Measurements from ENCODE around the gene NPDC1. TPM values are rescaled to one million over a fixed set of nuclear protein-coding genes. Genes with fewer than 3 reads are reported as not detected.
A peak's percentile ranks its signal among the peaks of the same experiment; 100 is the strongest.

Gene NPDC1
- polyA plus RNA-seq, 1 donor = 42.7 TPM

DNA sequence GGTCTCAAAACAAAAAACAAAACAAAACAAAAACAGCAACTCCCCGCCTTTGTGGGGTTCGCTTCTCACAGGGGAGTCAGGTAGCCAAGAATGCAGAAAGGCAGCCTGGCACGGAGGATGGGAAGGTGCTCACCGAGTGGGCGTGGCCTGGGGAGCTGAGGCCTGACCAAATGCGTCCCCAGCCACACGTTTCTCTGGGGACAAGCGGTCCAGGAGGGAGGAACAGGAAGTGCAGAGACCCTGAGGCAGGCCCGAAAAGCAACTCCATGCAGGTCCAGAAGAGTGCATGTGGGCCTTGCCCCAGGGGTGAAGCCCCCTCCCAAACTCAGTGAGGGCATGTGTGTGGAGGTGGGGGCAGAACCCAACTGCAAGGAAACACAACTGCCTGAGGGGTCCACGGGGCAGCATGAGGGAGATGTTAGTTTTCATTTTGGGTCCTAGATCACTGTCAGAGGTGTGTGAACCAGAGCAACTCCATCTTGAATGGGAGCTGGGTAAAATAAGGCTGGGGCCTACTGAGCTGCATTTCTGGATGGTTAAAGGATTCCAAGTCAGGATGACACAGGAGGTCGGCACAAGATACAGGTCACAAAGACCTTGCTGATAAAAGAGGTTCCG lies 28.8 kb upstream of the NPDC1 start:
- no CpG with 5 or more reads among the region's 12 CpGs for WGBS (ENCODE audit: insufficient coverage, low lambda C conversion rate)
- Histone ChIP-seq H3K4me3 (ENCODE audit: low read length) (no peak overlapping the region), H3K27ac (ENCODE audit: low read length) (no peak overlapping the region), H3K4me1 (ENCODE audit: control insufficient read depth, insufficient read depth, low read length) (peaks cover 43% of the 10 kb centered on the region), H3K9me3 (ENCODE audit: control insufficient read depth, low read depth, low read length) (peaks cover 6% of the 10 kb centered on the region), H3K36me3 (ENCODE audit: control insufficient read depth, insufficient read depth, low read length) (peaks cover 7% of the 10 kb centered on the region), H3K27me3 (ENCODE audit: control insufficient read depth, insufficient read depth, low read length) (peaks cover 23% of the 10 kb centered on the region)
- no peak for DNase-seq

DNA sequence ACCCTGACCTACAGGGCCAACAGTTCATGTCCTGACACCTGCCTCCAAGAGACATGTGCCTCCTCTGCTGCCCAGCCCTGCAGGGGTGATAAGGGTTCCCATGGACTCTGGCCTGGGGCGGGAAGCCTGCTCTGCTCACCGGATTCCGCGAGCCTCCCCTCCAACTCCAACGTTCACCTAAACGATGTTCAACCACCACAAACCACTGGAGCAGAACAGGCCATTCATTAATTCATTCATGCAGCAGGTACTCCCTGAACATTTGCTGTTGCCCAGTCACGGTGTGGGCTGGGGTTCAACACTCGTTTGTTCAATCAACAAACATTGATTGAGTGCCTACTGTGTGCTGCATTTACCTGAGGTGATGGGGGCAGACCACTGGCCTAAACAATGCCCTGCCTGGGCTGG lies 28.0 kb upstream of the NPDC1 start:
- peaks cover 44% of the 10 kb centered on the region for H3K4me1 ChIP-seq (ENCODE audit: control insufficient read depth, insufficient read depth, low read length)
- H3K36me3 ChIP-seq (ENCODE audit: control insufficient read depth, insufficient read depth, low read length) = no peaks in the 10 kb centered on the region
- DNase-seq = peak; percentile 86 to 92
- peaks cover 6% of the 10 kb centered on the region for H3K9me3 ChIP-seq (ENCODE audit: control insufficient read depth, low read depth, low read length)
- peaks cover 20% of the 10 kb centered on the region for H3K27me3 ChIP-seq (ENCODE audit: control insufficient read depth, insufficient read depth, low read length)
- no peak overlapping the region for H3K4me3 ChIP-seq (ENCODE audit: low read length)
- no peak overlapping the region for H3K27ac ChIP-seq (ENCODE audit: low read length)
- WGBS (ENCODE audit: insufficient coverage, low lambda C conversion rate) = no CpG with 5 or more reads among the region's 8 CpGs

DNA sequence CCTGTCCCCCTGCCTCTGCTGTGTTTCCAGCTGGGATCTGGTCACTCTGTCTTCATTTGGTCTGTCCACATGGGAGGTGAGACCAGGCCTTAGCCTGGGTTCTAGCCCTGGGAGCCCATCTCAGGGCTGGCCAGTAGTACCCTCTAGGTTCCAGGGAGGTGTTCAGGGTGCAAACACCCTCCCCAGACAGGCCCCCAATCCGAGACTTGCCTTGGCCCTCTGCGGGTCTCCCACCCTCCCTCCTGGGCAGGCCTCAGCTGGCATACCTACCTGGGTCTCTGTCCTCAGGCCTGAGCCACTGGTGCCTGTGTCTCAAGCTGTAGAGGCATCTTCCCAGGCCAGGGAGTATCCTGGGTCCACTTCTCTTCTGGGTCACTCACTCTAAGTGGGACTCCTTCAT lies 25.3 kb upstream of the NPDC1 start:
- no peak overlapping the region for H3K4me3 ChIP-seq (ENCODE audit: low read length)
- H3K27me3 ChIP-seq (ENCODE audit: control insufficient read depth, insufficient read depth, low read length) = peaks cover 4% of the 10 kb centered on the region
- WGBS (ENCODE audit: insufficient coverage, low lambda C conversion rate) = no CpG with 5 or more reads among the region's 2 CpGs
- peaks cover 43% of the 10 kb centered on the region for H3K4me1 ChIP-seq (ENCODE audit: control insufficient read depth, insufficient read depth, low read length)
- no peak overlapping the region for H3K27ac ChIP-seq (ENCODE audit: low read length)
- H3K36me3 ChIP-seq (ENCODE audit: control insufficient read depth, insufficient read depth, low read length) = no peaks in the 10 kb centered on the region
- peaks cover 3% of the 10 kb centered on the region for H3K9me3 ChIP-seq (ENCODE audit: control insufficient read depth, low read depth, low read length)
- no peak for DNase-seq

DNA sequence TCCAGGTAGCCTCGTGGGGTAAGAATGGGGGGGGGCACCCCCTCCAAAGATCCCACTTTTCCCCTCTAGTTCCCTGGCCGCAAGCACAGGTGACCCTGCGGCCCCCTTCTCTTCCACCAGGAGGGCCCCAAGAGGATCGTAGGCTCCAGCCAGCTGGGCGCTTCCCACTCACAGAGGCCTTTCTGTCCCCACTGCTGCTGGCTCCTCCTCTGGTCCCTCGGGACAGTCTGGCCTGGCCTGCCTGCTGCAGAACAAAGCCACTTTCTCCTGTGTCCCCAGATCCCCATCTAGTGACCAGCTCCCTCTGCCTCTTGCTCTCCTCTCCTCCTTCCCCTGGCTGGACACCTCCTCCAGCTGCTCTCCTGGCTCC lies 24.9 kb upstream of the NPDC1 start:
- Histone ChIP-seq H3K4me3 (ENCODE audit: low read length) (peak overlapping the region; percentile 32), H3K4me1 (ENCODE audit: control insufficient read depth, insufficient read depth, low read length) (peaks cover 43% of the 10 kb centered on the region), H3K36me3 (ENCODE audit: control insufficient read depth, insufficient read depth, low read length) (no peaks in the 10 kb centered on the region), H3K27me3 (ENCODE audit: control insufficient read depth, insufficient read depth, low read length) (peaks cover 4% of the 10 kb centered on the region), H3K27ac (ENCODE audit: low read length) (peak overlapping the region; percentile 60), H3K9me3 (ENCODE audit: control insufficient read depth, low read depth, low read length) (peaks cover 3% of the 10 kb centered on the region)
- no CpG with 5 or more reads among the region's 6 CpGs for WGBS (ENCODE audit: insufficient coverage, low lambda C conversion rate)
- no peak for DNase-seq

DNA sequence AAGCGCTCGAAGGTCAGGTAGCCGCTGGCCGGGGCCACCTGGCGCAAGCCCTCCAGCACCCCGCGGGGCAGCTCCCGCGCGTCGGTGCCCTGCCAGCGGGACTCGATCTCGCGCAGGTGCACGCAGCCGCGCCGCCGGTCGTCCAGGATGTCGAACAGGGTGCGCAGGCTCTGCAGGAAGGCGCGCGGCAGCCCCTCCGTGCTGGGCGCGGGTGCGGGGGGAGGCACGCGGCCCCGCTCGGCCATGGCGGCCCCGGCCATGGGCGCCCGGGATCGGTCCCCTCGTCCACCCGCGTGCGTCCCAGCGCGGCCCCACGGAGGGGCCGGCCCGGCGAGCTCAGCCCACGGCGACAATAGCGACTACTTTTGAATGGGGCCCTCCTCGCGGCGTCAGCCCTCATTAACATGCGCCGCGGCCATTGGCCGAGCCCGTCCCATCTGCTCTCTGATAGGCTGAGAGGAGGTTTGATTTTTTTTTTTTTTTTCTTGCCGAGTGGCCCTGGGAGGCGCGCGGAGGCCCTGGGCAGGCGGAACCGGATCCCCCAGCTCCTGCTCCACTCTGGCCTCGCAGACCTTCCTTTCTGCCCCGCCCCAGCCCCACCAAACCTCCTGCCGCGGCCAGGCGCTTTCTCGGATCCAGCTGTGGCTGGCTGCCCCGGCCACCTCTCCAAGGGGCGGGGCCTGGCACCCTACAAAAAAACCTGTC lies 24.4 kb upstream of the NPDC1 start, which contains the start of gene SAPCD2:
SAPCD2 (minus strand) TSS at position 357 of the 705 bp plus-strand sequence; CDS start at position 260, 97 bp downstream.
- Histone ChIP-seq H3K4me3 (ENCODE audit: low read length) (peak within 1 kb of the TSS; percentile 46), H3K27ac (ENCODE audit: low read length) (peak within 1 kb of the TSS; percentile 60), H3K27me3 (ENCODE audit: control insufficient read depth, insufficient read depth, low read length) (peaks cover 4% of the 10 kb centered on the region), H3K9me3 (ENCODE audit: control insufficient read depth, low read depth, low read length) (peaks cover 3% of the 10 kb centered on the region), H3K36me3 (ENCODE audit: control insufficient read depth, insufficient read depth, low read length) (peaks cover 2% of the 10 kb centered on the region), H3K4me1 (ENCODE audit: control insufficient read depth, insufficient read depth, low read length) (peaks cover 43% of the 10 kb centered on the region)
- no CpG with 5 or more reads among the region's 74 CpGs for WGBS (ENCODE audit: insufficient coverage, low lambda C conversion rate)
- DNase-seq = peak; percentile 87 to 94

DNA sequence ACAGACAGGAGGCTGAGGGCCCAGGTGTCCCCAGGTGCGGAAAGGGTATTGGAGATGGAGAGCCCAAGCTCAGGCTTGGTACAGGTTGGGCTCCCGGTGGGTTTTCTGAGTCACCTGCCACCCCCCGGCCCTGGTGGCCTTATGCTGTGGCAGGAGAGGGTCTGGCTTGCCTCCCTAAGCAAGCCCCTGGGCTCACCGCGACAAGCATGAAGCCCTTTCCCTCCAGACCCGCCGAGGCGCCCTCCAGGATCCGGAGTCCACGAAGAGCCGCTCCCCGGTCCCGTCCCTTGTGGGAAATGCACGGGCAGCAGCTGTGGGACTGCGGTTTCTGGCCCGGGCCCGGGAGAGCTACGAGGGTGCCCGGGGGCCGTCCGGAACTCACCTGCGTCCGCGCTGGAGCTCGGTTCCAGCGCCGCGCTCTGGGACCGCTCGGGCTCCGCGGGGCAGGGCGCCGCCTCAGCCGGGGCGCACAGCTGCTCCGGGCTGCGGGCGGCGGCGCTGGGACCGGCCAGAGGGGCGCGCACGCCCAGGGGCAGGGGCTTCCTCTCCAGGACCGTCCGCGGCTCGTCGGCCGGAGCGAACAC lies 23.6 kb upstream of the NPDC1 start:
- DNase-seq = peak in 1 of 2 donors; percentile 35
- Histone ChIP-seq H3K36me3 (ENCODE audit: control insufficient read depth, insufficient read depth, low read length) (peaks cover 2% of the 10 kb centered on the region), H3K27me3 (ENCODE audit: control insufficient read depth, insufficient read depth, low read length) (peaks cover 4% of the 10 kb centered on the region), H3K9me3 (ENCODE audit: control insufficient read depth, low read depth, low read length) (peaks cover 3% of the 10 kb centered on the region), H3K4me3 (ENCODE audit: low read length) (peak overlapping the region; percentile 46), H3K4me1 (ENCODE audit: control insufficient read depth, insufficient read depth, low read length) (peaks cover 41% of the 10 kb centered on the region), H3K27ac (ENCODE audit: low read length) (no peak overlapping the region)
- WGBS (ENCODE audit: insufficient coverage, low lambda C conversion rate) = no CpG with 5 or more reads among the region's 52 CpGs

DNA sequence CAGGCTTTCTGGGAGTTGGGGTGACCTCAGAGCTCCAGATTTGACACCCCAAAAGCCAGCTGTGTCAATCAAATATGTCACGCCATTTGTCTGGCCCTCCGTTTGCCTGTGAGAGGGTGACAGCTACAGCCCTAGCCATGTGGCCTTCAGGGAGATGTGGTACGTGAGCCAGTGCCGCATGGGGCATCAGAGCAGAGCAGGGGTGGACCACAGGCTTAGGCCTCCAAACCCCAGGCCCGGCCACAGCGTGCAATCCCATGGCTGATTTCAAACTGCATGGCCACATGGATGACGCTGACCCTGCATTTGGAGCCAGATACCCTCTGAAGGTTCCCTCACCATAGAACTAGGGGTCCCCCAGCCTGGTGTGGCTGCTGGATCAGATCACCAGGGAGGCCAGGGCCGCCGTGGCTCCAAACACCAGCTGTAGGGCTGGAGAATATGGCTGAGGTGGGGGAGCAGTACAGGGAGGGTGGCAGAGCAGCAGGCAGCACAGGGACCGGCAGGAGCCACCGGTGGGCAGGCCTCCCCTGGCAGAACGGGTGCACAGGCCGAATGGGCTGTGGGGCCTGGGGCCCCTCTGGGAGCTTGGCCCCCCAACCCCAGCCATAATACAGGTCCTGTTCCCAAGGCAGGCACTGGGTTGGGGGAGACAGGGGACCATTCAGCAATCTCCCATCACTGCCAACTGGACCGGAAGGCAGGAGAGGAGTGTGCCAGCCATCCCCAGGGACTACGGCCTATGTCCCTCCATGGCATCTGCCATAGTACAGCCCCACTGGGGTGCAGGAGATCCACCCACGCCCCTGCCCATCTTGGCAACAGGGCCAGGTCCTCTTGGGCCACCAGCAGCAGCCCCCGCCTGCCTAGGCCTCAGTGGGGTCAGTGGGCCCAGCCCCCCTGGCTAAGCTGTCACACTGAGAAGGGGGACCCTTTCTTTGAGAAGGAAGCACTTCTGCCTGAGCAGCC lies 22.8 kb upstream of the NPDC1 start:
- no CpG with 5 or more reads among the region's 17 CpGs for WGBS (ENCODE audit: insufficient coverage, low lambda C conversion rate)
- H3K36me3 ChIP-seq (ENCODE audit: control insufficient read depth, insufficient read depth, low read length) = peaks cover 2% of the 10 kb centered on the region
- peaks cover 3% of the 10 kb centered on the region for H3K9me3 ChIP-seq (ENCODE audit: control insufficient read depth, low read depth, low read length)
- peaks cover 4% of the 10 kb centered on the region for H3K27me3 ChIP-seq (ENCODE audit: control insufficient read depth, insufficient read depth, low read length)
- H3K27ac ChIP-seq (ENCODE audit: low read length) = no peak overlapping the region
- H3K4me1 ChIP-seq (ENCODE audit: control insufficient read depth, insufficient read depth, low read length) = peaks cover 35% of the 10 kb centered on the region
- peak overlapping the region; percentile 46 for H3K4me3 ChIP-seq (ENCODE audit: low read length)
- DNase-seq = no peak

DNA sequence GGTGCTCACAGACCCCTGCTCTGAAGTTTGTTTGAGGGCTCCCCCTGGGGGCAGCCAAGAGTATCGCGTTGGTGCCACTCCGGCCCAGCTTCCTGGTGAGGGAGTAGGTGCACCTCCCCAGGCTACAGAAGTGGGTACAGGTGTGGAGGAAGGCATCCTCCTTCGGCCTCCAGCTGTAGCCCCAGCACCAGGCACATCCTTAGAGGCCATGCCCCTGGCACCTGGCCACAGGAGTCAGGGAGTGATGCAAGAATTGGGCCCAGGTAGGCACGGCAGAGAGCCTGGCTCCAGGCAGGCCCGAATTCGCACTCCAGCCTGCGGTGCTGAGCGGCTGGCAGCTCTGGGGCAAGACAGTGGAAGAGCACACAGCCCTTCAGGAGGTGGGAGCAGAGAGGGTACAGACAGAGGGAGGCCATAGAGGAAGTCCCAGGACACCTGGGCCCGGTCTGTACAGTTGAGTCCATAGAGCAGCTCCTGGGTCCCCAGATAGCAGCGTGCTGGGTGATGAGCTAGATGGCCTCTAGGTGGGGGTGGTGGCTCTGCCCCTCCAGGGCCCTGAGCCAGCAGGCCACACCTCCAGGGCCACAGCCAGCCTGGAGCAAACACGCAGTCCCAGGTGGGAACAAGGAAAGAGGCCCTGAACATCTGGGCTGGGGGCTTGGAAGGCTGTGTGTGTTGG lies 22.0 kb upstream of the NPDC1 start:
- Histone ChIP-seq H3K36me3 (ENCODE audit: control insufficient read depth, insufficient read depth, low read length) (peaks cover 2% of the 10 kb centered on the region), H3K4me1 (ENCODE audit: control insufficient read depth, insufficient read depth, low read length) (peaks cover 29% of the 10 kb centered on the region), H3K9me3 (ENCODE audit: control insufficient read depth, low read depth, low read length) (peaks cover 3% of the 10 kb centered on the region), H3K27ac (ENCODE audit: low read length) (peak overlapping the region; percentile 40), H3K27me3 (ENCODE audit: control insufficient read depth, insufficient read depth, low read length) (peaks cover 4% of the 10 kb centered on the region), H3K4me3 (ENCODE audit: low read length) (no peak overlapping the region)
- DNase-seq = peak; percentile 79 to 82
- no CpG with 5 or more reads among the region's 12 CpGs for WGBS (ENCODE audit: insufficient coverage, low lambda C conversion rate)

DNA sequence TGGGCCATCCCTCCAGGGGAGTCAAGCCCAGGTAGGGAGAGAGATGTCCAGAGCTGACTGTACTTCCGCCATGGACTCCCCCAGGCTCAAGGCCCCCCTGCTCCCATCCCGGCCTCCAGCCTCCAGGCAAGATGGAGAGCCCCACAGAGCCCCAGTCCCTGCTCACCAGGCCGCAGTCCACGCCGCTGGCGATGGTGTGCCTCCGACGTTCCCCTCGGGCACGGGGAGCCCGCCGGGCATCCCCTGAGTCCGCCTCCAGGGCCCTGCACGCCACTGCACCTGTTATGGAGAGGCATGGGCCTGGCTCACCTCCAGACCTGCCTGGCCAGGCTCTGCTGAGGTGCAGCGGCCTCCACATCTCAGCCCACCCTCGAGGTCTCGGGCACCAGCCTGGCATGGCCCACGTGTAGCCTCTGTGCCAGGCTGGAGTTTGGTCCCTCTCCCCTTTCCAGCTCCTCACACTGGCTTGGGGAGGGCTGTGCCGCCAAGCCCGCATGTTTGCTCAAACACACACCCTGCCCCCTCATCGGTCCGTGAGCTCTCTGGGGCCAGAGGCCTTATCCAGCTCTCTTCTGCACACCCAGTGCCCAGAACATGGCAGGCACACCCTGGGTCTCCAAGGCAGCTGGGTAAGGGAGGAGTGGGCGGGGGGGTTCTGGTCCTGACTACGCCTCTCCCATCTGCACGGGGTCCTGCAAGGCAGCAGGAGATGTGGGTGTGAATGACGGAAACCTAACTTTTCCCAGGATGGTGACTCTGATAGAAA lies 20.3 kb upstream of the NPDC1 start:
- Histone ChIP-seq H3K27ac (ENCODE audit: low read length) (no peak overlapping the region), H3K27me3 (ENCODE audit: control insufficient read depth, insufficient read depth, low read length) (peaks cover 4% of the 10 kb centered on the region), H3K36me3 (ENCODE audit: control insufficient read depth, insufficient read depth, low read length) (peaks cover 2% of the 10 kb centered on the region), H3K9me3 (ENCODE audit: control insufficient read depth, low read depth, low read length) (peaks cover 3% of the 10 kb centered on the region), H3K4me1 (ENCODE audit: control insufficient read depth, insufficient read depth, low read length) (peaks cover 28% of the 10 kb centered on the region), H3K4me3 (ENCODE audit: low read length) (no peak overlapping the region)
- no CpG with 5 or more reads among the region's 26 CpGs for WGBS (ENCODE audit: insufficient coverage, low lambda C conversion rate)
- no peak for DNase-seq
